HL-60/S4 treated with retinoic acid at 250 ng/mL for 4 days and 3 days (cell line): Measurements from ENCODE around the gene TRAF2.

ENCODE experiments used
- in situ Hi-C: fragments of 300-500 bp; cut with MboI; formaldehyde crosslinking; loops from 2 replicates; pipeline ENCODE4 v1.7.0; 2022; ENCODE audit warnings: low sequenced_read_pairs

Gene TRAF2

GRCh38 chr9:136946228-136947027 lies 60.1 kb downstream of the TRAF2 start:
- in situ Hi-C loops = no loop called here

GRCh38 chr9:136947028-136947891 lies 60.9 kb downstream of the TRAF2 start:
- in situ Hi-C loops = no loop called here

- in situ Hi-C loops = no loop called here
Measured at GRCh38 chr9:136947955-136948510, 61.7 kb downstream of the TRAF2 start.

GRCh38 chr9:136949239-136949816 lies 63.0 kb downstream of the TRAF2 start:
- in situ Hi-C loops = no loop called here

- in situ Hi-C loops = no loop called here
Measured at GRCh38 chr9:136949817-136950655, 63.7 kb downstream of the TRAF2 start.

GRCh38 chr9:136950656-136951276 lies 64.5 kb downstream of the TRAF2 start:
- in situ Hi-C loops = no loop called here

DNA sequence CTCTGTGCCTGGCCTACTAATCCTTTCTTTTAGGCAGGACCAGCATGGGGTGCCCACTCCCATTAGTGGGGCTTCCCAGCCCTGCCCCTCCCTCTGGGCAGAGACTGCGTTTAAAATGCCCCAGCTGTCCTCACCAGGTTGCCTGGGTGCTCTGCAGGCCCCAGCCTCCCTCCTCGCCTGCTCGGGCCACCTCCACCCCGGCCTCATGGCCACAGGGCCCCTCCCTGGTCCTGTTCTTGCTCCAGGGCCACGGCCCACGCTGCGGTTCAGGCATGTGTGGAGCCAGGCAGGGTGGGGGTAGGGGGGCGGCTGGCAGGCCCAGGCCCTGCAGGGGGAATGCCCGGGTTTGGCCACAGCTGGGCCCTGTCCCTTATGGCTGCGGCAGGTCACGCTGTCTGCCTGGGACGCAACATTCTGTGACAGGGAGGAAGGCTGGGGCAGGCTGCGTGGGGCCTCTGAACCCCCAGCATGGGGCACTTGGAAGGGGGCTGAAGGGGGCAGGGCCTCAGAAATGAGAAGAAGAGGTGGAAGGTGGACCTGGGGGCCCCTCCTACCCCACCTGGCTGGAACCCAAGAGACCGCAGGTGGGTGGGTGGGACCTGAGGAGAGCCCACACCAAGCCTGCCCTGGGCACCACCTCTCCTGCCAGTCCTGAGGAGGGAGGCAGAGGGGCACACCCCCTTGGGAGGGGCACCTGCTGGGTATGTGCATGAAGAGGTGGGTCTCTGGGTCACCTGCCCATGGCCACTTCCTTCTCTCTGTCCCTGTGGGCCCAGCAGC lies 65.4 kb downstream of the TRAF2 start, which contains the start of gene LCN12:
TSS of gene LCN12 (plus strand) at position 733 of the 780 bp plus-strand sequence. CDS start 55 bp downstream, outside the sequence.
- in situ Hi-C loops = no loop called here

DNA sequence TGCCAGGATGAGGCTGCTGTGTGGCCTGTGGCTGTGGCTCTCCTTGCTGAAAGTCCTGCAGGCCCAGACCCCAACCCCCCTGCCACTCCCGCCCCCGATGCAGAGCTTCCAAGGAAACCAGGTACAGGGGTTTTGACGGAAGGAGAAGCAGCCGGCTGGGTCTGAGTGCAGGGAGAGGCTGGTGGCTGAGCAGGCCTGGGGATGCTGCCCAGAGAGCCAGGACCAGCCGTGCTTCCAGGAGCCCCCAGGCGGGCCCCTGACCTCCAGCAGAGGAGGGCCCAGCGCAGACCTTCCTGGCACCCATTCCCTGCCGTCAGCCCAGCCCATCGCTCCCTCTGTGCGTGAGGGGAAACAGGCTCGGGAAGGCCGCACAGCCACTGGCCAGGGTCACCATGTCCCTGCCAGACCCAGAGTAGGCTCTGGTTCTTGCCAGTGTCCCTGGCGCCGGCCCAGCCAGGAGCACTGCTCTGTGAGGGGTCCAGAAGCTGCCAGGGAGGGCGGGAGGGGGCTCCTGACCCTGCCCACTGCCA lies 66.1 kb downstream of the TRAF2 start:
- in situ Hi-C loops = no loop called here

GRCh38 chr9:136952876-136953770 lies 66.8 kb downstream of the TRAF2 start:
- in situ Hi-C loops = no loop called here

- in situ Hi-C loops = no loop called here
Measured at GRCh38 chr9:136953771-136954269, 67.5 kb downstream of the TRAF2 start.

- in situ Hi-C loops = no loop called here
Measured at GRCh38 chr9:136954270-136955083, 68.2 kb downstream of the TRAF2 start.

GRCh38 chr9:136955202-136955942 lies 69.1 kb downstream of the TRAF2 start:
- in situ Hi-C loops = no loop called here

- in situ Hi-C loops = no loop called here
Measured at GRCh38 chr9:136955943-136956335, 69.6 kb downstream of the TRAF2 start.

DNA sequence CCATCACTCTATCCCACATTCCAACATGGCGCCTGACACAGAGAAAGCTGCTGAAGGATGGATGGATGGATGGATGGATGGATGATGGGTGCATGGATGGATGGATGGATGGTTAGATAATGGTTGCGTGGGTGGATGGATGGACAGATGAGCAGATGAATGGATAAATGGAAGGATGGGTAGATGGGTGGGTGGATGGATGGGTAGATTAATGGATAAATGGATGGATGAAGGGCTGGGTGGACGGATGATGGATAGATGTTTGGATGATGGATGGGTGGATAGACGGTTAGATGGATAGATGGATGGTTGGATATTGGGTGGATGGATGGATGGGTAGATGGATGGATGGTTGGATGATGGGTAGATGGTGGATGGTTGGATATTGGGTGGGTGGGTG lies 70.3 kb downstream of the TRAF2 start:
- in situ Hi-C loops = no loop called here

GRCh38 chr9:136957461-136957860 lies 71.1 kb downstream of the TRAF2 start:
- in situ Hi-C loops = no loop called here

DNA sequence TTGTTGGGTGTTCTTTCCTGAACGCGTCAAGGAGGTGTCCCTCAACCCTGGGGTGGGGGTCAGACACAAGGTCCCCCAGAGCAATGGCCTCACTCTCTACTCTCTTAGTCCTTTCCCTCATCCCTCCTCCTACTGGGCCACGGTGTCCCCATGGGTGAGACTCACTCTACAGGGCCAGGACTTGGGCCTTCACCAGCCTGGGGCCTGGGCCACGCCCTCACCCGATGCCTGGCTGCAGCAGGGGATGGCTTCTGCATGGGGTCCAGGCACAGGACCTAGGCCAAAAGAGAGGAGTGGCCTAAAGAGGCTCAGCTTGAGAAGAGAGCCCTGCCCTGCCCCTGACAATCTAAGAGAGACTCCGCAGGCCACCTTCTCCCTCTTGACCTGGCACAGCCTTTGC lies 71.6 kb downstream of the TRAF2 start:
- in situ Hi-C loops = no loop called here
